WTC11 (cell line): Measurements from ENCODE around the gene KIF14.

Experiments
- TF ChIP-seq, protein P1 (sequence below): sonication (generic); formaldehyde crosslinking; IDR thresholded peaks from 2 replicates; pipeline ENCODE4 v1.8.1; 2022; ENCODE audit warnings: mild to moderate bottlenecking, missing genetic modification reagents, moderate library complexity, borderline replicate concordance
- TF ChIP-seq, protein P2 (sequence below): fragments of 200-600 bp; IDR thresholded peaks from 2 replicates; pipeline ENCODE4 v1.8.0; 2022; ENCODE audit warnings: antibody characterized with exemption

DNA sequence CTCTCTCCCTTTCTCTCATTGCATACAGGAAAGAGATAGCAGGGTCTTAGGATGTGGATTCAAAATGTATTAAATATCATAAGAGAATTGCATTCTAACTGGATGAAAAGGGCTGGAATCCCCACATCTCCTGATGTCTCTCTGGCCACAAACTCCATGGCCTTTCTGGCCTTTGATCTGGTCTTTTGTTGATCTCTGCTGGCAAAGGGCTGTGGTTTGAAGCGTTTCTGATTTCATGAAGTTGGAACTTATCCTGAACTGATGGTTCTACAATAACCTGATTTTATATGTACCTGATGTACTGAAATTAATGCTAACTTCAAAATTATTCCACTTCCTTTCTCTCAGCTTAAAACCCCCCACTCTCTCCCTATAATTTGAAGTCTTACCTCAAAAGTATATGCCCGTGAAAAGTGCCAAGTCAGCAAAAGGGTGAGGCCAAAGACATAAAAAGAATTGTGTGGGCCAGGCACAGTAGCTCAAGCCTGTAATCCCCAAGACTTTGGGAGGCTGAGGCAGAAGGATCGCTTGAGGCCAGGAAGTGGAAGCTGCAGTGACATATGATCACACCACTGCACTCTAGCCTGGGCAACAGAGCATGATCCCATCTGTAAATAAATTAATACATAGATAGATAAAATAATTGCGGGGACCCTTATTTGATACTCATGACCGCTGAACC, 6.4 kb upstream of the KIF14 start:
- TF ChIP-seq, protein P1, sequence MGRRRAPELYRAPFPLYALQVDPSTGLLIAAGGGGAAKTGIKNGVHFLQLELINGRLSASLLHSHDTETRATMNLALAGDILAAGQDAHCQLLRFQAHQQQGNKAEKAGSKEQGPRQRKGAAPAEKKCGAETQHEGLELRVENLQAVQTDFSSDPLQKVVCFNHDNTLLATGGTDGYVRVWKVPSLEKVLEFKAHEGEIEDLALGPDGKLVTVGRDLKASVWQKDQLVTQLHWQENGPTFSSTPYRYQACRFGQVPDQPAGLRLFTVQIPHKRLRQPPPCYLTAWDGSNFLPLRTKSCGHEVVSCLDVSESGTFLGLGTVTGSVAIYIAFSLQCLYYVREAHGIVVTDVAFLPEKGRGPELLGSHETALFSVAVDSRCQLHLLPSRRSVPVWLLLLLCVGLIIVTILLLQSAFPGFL, result no peak
- TF ChIP-seq, protein P2, sequence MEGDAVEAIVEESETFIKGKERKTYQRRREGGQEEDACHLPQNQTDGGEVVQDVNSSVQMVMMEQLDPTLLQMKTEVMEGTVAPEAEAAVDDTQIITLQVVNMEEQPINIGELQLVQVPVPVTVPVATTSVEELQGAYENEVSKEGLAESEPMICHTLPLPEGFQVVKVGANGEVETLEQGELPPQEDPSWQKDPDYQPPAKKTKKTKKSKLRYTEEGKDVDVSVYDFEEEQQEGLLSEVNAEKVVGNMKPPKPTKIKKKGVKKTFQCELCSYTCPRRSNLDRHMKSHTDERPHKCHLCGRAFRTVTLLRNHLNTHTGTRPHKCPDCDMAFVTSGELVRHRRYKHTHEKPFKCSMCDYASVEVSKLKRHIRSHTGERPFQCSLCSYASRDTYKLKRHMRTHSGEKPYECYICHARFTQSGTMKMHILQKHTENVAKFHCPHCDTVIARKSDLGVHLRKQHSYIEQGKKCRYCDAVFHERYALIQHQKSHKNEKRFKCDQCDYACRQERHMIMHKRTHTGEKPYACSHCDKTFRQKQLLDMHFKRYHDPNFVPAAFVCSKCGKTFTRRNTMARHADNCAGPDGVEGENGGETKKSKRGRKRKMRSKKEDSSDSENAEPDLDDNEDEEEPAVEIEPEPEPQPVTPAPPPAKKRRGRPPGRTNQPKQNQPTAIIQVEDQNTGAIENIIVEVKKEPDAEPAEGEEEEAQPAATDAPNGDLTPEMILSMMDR, result no peak
